NCI-H2081 (cell line): ENCODE data around the gene GALNT15.

Source experiments
- DNase-seq, 2 experiments: peaks; one replicate each; lab custom pipeline; 2025; lab: John Stamatoyannopoulos, UW

Gene GALNT15

DNA sequence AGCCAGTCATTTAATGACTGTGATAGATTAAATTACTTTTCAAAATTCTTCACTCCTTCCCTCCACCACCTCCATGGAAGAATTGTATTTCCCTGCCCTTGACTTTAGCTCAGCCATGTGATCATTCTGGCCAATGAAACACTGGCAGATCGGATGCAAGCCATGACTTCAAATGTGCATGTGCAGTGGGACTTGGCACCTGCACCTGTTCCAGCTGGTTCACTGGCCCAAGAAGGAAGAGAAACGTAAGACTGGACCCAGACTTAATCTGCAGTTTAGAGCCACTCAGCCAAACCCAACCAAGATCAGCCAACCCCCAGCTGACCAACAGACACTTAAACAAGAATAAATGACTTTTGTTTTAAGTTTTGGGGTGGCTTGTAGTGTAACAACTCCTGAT lies 78.5 kb downstream of the GALNT15 start:
- no peak for DNase-seq

- no peak for DNase-seq
Measured at GRCh38 chr3:16253601-16254000, 79.1 kb downstream of the GALNT15 start.

GRCh38 chr3:16254916-16255315 lies 80.4 kb downstream of the GALNT15 start:
- peak; percentile 19 to 40 for DNase-seq

GRCh38 chr3:16255326-16255725 lies 80.8 kb downstream of the GALNT15 start:
- DNase-seq: no peak

DNA sequence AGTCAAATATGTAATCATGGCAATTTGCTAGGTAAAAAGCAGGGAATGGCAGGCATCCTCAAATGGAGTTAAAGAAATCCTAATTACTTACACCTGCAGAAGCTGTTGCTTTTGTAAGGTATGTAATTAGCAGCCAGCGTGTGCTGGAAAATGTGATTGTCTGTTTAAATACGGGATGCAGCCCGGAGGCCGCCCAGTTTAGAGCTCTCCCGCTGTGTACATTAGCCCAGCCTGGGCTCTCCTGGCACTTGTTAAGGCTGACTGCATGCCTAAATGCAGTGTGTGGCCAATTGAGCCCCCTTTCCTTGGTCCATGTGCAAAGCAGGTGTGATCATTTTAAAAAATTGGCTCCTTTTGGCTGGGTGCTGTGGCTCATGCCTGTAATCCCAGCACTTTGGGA lies 81.2 kb downstream of the GALNT15 start:
- peak; percentile 94 to 99 for DNase-seq

DNA sequence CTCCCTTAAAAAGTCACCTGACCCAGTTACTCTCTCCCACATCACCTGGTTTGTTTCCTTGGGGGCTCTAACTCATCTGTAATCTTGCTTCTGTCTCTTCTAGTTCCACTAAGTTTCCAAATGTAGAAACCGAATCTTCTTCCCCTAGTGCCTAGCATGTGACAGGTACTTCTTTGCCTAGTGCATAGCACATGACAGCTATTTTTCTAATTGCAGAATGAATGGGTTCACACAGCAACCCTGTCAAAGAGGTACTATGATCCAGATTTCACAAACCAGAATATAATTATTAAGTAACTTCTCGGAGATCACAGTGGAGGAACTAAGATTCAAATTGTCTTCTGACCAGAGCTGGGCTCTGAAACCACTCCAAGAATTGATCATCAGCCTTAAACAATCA lies 82.8 kb downstream of the GALNT15 start:
- DNase-seq: no peak

DNA sequence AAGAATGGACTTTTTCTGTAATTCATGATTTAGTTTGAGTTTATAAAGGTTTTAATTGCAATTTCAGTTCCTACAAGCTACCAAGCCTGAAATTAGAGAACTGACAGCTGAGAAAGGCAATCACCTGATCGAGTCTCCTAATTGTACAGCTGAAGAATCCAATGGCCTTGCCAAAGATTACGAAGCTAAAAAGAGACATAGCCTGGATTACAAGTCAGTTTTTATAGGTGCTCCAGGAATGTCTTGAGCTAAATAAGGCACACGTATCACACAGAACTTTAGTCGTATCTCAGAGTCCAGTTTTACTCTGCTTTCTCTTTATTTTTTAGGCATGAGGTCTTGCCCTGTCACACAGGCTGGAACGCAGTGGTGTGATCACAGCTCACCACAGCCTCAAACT lies 83.7 kb downstream of the GALNT15 start:
- no peak for DNase-seq

DNA sequence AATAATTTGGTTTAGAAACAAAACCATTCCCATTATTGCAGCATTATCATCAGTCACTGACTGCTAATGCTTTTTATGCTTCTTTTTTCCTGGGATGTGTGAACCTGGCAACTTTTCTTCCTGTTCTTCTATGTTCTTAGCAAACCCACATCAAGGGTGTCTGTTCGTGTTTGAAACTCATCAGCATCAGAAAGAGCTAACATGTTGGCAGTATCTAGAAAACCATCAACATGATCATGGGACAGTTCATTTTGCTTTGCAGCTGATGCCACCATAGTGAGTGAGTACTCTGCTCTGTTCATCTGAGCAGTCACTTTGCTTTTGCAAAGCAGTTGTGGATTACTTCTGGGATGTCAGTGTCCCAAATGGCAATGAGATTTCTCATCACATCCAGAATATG lies 84.4 kb downstream of the GALNT15 start:
- no peak for DNase-seq

DNA sequence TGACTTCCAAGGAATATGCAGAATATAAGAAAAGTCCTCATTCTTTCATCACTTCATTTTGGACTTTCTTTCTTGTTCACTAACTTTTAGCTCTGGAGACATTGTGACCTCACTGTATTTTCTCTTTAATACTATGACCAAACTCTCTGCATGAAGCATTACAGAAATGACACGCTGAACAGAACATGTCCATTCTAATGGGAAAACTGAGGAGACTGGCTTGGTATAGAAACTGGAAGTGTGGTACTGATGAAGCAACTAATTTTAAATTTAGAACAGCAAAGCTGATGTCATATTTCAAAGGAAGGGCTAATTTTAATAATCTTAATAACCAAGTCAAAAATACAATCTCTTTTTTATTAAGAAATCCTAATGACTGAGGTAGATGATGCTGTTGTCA lies 85.6 kb downstream of the GALNT15 start:
- no peak for DNase-seq

DNA sequence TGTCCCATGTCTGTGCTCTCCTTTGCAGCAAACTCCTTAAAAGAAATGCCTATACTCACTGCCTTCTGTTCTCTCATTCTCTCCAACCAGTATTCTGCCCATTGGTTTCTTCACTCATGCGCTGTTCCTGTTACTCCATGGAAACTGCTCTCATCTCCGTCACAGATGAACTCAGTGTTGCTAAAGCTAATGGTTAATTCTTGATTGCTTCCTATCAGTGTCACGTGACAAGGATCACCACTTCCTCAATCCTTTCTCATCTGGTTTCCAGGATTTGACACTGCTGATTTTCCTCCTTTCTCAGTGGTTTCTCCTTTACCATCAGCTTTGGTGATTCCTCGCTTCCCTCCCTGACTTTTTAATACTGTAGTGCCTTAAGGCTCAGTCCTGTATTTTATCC lies 87.7 kb downstream of the GALNT15 start:
- no peak for DNase-seq

GRCh38 chr3:16264174-16264707 lies 89.8 kb downstream of the GALNT15 start:
- no peak for DNase-seq

DNA sequence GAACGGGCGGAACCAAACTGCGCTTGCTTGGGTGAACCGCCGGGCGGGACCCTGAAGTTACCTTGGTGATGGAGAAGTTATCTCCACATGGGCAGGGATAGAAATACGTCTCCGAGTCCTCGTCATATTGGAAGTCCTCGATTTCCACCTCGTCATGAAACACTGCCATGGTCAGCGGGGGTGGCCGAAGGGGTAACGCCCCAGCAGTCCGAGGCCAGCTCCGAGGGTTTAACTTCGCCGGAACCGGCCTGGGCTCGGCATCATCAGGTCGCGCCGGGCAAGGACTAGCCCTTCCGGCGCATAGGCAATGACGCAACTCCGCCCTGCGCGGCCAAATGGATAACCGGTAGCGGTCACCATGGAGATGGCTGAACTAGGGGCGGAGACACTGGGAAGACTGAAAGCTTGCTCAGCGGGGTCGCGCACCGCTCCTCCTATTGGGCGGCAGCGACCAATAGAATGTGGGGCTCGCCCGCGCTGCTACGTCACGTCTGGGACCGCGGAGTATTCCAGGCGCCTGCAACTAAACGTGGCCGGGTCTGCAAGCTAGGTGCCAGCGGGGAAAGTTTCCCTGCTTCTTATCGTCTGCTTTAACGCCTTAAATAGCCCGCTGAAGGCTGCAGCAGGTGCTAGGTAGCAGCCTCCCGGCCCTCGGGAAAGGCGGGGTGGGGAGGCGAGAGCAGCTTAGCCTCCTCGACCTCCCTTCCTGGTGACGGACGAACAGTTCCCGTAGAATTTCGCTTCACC lies 90.4 kb downstream of the GALNT15 start, which contains the start of the genes DPH3 and OXNAD1:
Gene DPH3 (minus strand): TSS at position 236 of the 747 bp plus-strand sequence. CDS start 67 bp downstream, at position 169.
Gene OXNAD1 (plus strand): TSS at position 505 of the 747 bp plus-strand sequence. CDS start 5,741 bp downstream, outside the sequence.
- DNase-seq: peak; percentile 99

DNA sequence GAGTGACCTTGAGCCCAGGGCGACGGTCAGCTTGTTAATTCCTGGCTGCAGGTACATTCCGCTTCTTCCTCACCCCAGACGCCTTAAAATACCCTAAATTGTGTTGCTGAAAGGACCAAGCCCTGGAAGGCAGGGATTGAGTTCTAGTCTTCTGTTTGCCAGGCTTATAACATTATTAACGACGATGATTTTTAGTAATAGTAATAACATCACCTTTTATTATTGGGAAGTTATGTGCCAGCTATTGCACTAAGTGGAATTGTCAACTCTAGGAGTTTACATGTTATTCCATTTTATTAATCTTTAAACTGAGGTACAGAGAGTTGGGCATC lies 90.9 kb downstream of the GALNT15 start:
- DNase-seq: no peak

DNA sequence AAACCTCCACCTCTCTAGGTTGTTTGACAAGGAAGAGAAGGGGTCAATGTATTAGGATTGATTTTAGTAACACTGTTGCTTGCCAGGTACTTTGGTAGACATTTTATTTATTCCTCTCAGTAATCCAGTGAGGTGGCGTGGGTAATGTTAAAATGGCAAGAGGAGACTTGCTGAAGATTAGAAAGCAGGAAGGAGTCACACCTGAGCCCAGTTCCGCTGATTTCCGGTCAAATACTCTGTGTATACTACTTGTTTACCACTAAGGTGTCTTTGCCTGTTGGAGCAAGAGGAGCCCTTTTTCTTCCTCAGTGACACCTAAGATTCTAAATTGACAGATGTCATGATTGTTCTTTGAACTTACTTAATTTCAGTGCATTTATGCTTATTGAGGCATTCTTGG lies 92.2 kb downstream of the GALNT15 start:
- peak in 1 of 2 experiments; percentile 13 for DNase-seq

DNA sequence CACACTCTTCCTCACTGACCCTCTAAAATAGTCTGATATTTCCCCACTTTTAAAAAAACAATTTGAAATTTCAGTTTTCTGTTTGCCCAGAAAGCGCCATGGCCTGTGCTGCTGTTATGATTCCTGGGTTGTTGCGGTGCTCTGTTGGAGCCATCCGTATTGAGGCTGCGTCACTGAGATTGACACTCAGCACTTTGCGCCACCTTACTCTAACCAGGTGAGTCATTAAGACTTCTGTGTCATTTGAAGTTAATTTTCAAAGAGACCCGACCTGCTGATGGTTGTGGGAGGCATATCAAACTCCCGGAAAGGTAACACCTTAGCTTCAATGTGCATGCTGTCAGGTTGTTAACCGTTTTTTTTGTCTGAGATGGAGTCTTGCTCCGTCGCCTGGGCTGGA lies 96.4 kb downstream of the GALNT15 start:
- DNase-seq: no peak

DNA sequence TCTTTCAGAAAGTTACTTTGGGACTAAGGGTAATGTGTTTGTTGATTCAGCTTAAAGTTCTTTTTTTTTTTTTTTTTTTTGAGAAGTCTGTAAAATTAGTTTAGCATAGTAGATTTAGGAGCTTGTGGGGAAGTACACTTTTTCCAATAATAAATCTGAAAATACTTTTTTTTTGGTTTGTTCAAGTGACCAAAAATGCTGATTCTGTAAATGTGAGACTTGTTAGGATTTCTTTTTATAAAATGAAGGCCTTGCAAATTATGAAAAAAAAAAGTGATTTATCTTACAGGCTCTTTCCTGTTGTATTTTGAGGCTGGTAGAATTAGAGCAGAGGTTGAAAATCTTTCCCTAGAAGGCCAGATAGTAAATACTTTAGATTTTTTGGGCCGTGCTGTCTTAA lies 98.1 kb downstream of the GALNT15 start:
- no peak for DNase-seq

DNA sequence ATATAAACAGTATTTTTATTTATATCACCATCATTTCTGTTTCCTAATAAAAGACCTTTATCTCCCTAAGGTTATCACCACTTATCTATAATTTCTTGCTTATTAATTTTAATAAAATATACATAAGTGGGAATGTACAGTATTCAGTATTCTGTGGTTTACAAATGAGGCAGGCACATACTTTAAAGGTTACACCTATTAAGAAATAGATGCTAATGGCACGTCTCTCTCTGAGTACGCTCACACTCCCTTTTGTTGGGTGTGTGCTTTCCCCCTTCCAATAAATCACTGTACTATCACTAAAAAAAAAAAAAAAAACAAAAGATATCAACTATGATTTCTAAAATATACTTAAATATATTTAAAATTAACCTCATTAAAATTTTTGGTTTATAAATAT lies 99.4 kb downstream of the GALNT15 start:
- DNase-seq: no peak

- no peak for DNase-seq
Measured at GRCh38 chr3:16277471-16277870, 103.0 kb downstream of the GALNT15 start.

GRCh38 chr3:16279010-16279801 lies 104.7 kb downstream of the GALNT15 start:
- no peak for DNase-seq

DNA sequence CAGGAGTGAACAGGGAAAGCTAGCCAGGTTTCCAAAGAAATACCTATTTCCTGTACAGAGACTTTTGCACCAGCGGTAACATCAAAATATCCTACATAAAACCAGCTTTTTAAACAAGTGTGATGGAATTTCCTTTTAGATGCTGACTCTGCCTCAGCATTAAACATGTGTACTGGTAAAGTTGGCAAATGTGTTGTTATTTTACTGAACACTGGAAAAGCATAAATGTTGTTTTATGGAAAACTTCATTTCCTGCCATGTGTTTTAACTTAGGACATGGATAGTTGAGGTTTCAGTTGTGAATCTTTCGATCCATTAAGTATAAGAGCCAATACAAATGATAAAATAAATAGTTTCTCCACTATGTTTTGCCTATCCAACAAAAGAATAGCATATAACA lies 106.2 kb downstream of the GALNT15 start:
- no peak for DNase-seq
